Measurements from ENCODE around the gene SHCBP1L. TPM values are rescaled to one million over a fixed set of nuclear protein-coding genes. Genes with fewer than 3 reads are reported as not detected.

The SHCBP1L gene
- total and polyA plus RNA-seq, 9 of the 15 experiments (the other 6 are each of a cell fraction or from before 2014, with no cell fraction given): not detected

DNA sequence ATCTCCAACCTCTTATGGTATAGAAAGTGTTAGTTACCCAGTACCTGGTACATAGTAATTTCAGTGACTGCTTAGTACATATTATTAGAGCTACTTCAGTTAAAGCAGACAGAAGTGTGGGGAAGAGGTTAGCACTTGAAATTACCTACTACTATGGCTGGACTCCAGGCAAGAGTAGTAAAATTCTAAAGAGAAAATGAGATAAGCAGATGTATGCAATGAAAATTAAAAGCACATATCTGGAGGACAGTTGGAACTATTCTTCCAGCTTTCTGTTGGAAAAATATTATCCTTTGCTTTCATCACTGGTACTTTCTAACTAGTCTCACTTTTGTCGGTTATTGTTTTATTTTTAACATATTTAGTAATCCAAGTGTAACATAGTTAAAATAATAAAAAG, 90.1 kb downstream of the SHCBP1L start:
- H4K20me1 ChIP-seq (replicated peaks; ENCODE audit: control insufficient read depth, insufficient read depth, low read length): no peaks in the 10 kb centered on the region
- H3K27ac ChIP-seq (ENCODE audit: extremely low read depth, low read depth, low read length): no peak overlapping the region
- H3K9me1 ChIP-seq (ENCODE audit: control insufficient read depth, insufficient read depth, low read length): no peaks in the 10 kb centered on the region
- peaks cover 99% of the 10 kb centered on the region for H3K36me3 ChIP-seq (ENCODE audit: control insufficient read depth, insufficient read depth, low read length)
- BruUV-seq (replicated peaks): no TSS peak
- H3K4me3 ChIP-seq: no peak overlapping the region
- in situ Hi-C loops (cut with MboI): no loop called here
- no peak overlapping the region for H3K9ac ChIP-seq (ENCODE audit: insufficient read depth in 1 of 2, low read depth in 2 of 2, low read length in 2 of 2)
- DNase-seq (ENCODE audit: extremely low read depth in 1 of 4, low spot score in 3 of 4): no peak
- no peak; the same call in 2 of the 3 replicates for ATAC-seq
- no peak for TF ChIP-seq ZNF830 (CRISPR knock-in tag; IDR thresholded peaks at IDR 0.05)
- no peak for TF ChIP-seq FOS (IDR thresholded peaks at IDR 0.05; ENCODE audit: extremely low read depth, insufficient read length)
- TF ChIP-seq POLR2A (conservative IDR thresholded peaks at IDR 0.05): peak; percentile 29; the same call in 1 of the 2 replicates
- no peak for TF ChIP-seq TAF1 (IDR thresholded peaks at IDR 0.05; ENCODE audit: control insufficient read depth, extremely low read depth, insufficient read depth, low read length, severe bottlenecking)
- H3K79me2 ChIP-seq (ENCODE audit: control insufficient read depth, insufficient read depth, low read length): peaks cover 58% of the 10 kb centered on the region; the same call in 2 of the 3 replicates
- H2AFZ ChIP-seq (ENCODE audit: low read depth, low read length): no peak overlapping the region
- no peaks in the 10 kb centered on the region for H3K9me3 ChIP-seq (replicated peaks; ENCODE audit: control insufficient read depth, insufficient read depth, low read depth, low read length)
- FAIRE-seq: no peak
- H3K4me1 ChIP-seq (replicated peaks in 1 of 2; ENCODE audit: control insufficient read depth in 2 of 2, insufficient read depth in 2 of 2, low read length in 2 of 2): no peaks in the 10 kb centered on the region
- WGBS (ENCODE audit: insufficient coverage, low coverage, missing lambda C conversion rate): 100% methylated on average over 1 of the region's 1 CpG
- POLR2A ChIA-PET: interaction anchor here (1.4 kb wide), 1 partner anchor 10 kb away, joined by 4 read pairs; no protein-coding TSS in a partner anchor
- H3K4me2 ChIP-seq (ENCODE audit: insufficient read depth, low read length): no peak overlapping the region
- H3K27me3 ChIP-seq (ENCODE audit: control insufficient read depth in 2 of 2, insufficient read depth in 2 of 2, low read length in 2 of 2): no peaks in the 10 kb centered on the region
- CTCF ChIA-PET (ENCODE audit: low intra/inter-chr PET ratio): no interaction called here
- intact Hi-C loops (cut with micrococcal nuclease): loop anchor here (2.0 kb wide), 1 partner anchor 18 kb away; no protein-coding TSS in a partner anchor

DNA sequence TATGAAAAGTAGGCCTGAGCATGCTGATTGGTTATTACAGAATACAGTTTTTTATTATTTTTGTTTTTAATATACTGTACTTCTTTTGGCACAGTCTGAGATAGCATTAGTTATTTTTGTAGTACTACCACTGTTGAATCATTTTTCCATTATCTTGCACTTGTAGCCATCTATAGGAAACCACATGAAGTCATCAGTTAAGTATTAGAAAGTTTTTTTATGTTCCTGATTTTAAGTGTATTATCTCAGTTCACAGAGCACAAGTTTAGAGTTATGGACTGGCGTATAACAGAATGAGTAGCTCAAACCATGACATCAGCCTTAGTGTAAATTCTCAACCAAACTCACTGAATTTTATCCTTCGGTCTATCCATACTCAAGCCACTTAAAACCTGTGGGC, 91.0 kb downstream of the SHCBP1L start:
- Histone ChIP-seq H3K4me2 (ENCODE audit: insufficient read depth, low read length) (no peak overlapping the region), H3K9me3 (replicated peaks; ENCODE audit: control insufficient read depth, insufficient read depth, low read depth, low read length) (no peaks in the 10 kb centered on the region), H3K4me1 (replicated peaks in 1 of 2; ENCODE audit: control insufficient read depth in 2 of 2, insufficient read depth in 2 of 2, low read length in 2 of 2) (no peaks in the 10 kb centered on the region), H3K27me3 (ENCODE audit: control insufficient read depth in 2 of 2, insufficient read depth in 2 of 2, low read length in 2 of 2) (no peaks in the 10 kb centered on the region), H3K9me1 (ENCODE audit: control insufficient read depth, insufficient read depth, low read length) (no peaks in the 10 kb centered on the region), H3K9ac (ENCODE audit: insufficient read depth in 1 of 2, low read depth in 2 of 2, low read length in 2 of 2) (no peak overlapping the region), H3K79me2 (ENCODE audit: control insufficient read depth, insufficient read depth, low read length) (peaks cover 63% of the 10 kb centered on the region; the same call in 2 of the 3 replicates), H4K20me1 (replicated peaks; ENCODE audit: control insufficient read depth, insufficient read depth, low read length) (no peaks in the 10 kb centered on the region), H3K4me3 (no peak overlapping the region), H3K27ac (ENCODE audit: extremely low read depth, low read depth, low read length) (no peak overlapping the region), H2AFZ (ENCODE audit: low read depth, low read length) (no peak overlapping the region), H3K36me3 (ENCODE audit: control insufficient read depth, insufficient read depth, low read length) (peaks cover 99% of the 10 kb centered on the region)
- ChIA-PET POLR2A (interaction anchor here (1.3 to 1.7 kb wide), 2 partner anchors 18 to 22 kb away, joined by 3 to 4 read pairs; no protein-coding TSS in a partner anchor), CTCF (ENCODE audit: low intra/inter-chr PET ratio) (no interaction called here)
- intact Hi-C loops (cut with micrococcal nuclease): loop anchor here (2.0 kb wide), 1 partner anchor 19 kb away; no protein-coding TSS in a partner anchor
- in situ Hi-C loops (cut with MboI): no loop called here
- ATAC-seq (no peak), DNase-seq (ENCODE audit: extremely low read depth in 1 of 4, low spot score in 3 of 4) (no peak), FAIRE-seq (no peak)
- 100% methylated on average over 2 of the region's 2 CpGs for WGBS (ENCODE audit: insufficient coverage, low coverage, missing lambda C conversion rate)
- no TSS peak for BruUV-seq (replicated peaks)
- TF ChIP-seq ZFX (CRISPR knock-in tag; IDR thresholded peaks at IDR 0.05) (no peak), ZNF23 (CRISPR knock-in tag; IDR thresholded peaks at IDR 0.05) (no peak), HEY1 (CRISPR knock-in tag; IDR thresholded peaks at IDR 0.05; ENCODE audit: borderline replicate concordance) (no peak), NRF1 (conservative IDR thresholded peaks at IDR 0.05 in 1 of 2, IDR thresholded peaks at IDR 0.05 in 1 of 2) (no peak), EP300 (IDR thresholded peaks at IDR 0.05; ENCODE audit: low read length) (no peak), ZNF133 (CRISPR knock-in tag; IDR thresholded peaks at IDR 0.05) (no peak), LEF1 (IDR thresholded peaks at IDR 0.05) (no peak)
- TF ChIP-seq, protein P1, sequence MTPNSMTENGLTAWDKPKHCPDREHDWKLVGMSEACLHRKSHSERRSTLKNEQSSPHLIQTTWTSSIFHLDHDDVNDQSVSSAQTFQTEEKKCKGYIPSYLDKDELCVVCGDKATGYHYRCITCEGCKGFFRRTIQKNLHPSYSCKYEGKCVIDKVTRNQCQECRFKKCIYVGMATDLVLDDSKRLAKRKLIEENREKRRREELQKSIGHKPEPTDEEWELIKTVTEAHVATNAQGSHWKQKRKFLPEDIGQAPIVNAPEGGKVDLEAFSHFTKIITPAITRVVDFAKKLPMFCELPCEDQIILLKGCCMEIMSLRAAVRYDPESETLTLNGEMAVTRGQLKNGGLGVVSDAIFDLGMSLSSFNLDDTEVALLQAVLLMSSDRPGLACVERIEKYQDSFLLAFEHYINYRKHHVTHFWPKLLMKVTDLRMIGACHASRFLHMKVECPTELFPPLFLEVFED (CRISPR knock-in tag; conservative IDR thresholded peaks at IDR 0.05): no peak

Measured in K562 (cell line).